ENCODE data around the gene LSM7.
"Not testable (repeated sequence)": the region's sequence is repeated elsewhere in the genome, so short reads cannot be mapped to it uniquely, and the experiment has no call there.

LSM7 gene

GRCh38 chr19:2291185-2291751 is 37.1 kb downstream of the LSM7 start:
- no peak for DNase-seq

- no peak for DNase-seq
Observed at GRCh38 chr19:2290441-2291184, 37.8 kb downstream of the LSM7 start.

GRCh38 chr19:2289714-2290435 is 38.5 kb downstream of the LSM7 start:
- no peak for DNase-seq

- DNase-seq: no peak
Observed at GRCh38 chr19:2288818-2289713, 39.3 kb downstream of the LSM7 start.

GRCh38 chr19:2288338-2288817 is 40.0 kb downstream of the LSM7 start:
- DNase-seq: peak; percentile 67

- no peak for DNase-seq
Observed at GRCh38 chr19:2287585-2288337, 40.6 kb downstream of the LSM7 start.

- DNase-seq: no peak
Observed at GRCh38 chr19:2286402-2287140, 41.8 kb downstream of the LSM7 start.

- no peak for DNase-seq
Observed at GRCh38 chr19:2283835-2284507, 44.4 kb downstream of the LSM7 start.

- no peak for DNase-seq
Observed at GRCh38 chr19:2282862-2283237, 45.5 kb downstream of the LSM7 start.

- DNase-seq: no peak
Observed at GRCh38 chr19:2282062-2282861, 46.1 kb downstream of the LSM7 start, which contains the start of gene PEAK3. PEAK3 (minus strand) TSS chr19:2282175; CDS start chr19:2280931, 1,244 bp downstream.

GRCh38 chr19:2281265-2282061 is 46.9 kb downstream of the LSM7 start:
- DNase-seq: not testable (repeated sequence)

GRCh38 chr19:2280633-2281264 is 47.6 kb downstream of the LSM7 start:
- no peak for DNase-seq

- no peak for DNase-seq
Observed at GRCh38 chr19:2278459-2279158, 49.8 kb downstream of the LSM7 start.

GRCh38 chr19:2277138-2277537 is 51.2 kb downstream of the LSM7 start:
- no peak for DNase-seq

- no peak for DNase-seq
Observed at GRCh38 chr19:2276429-2276986, 51.9 kb downstream of the LSM7 start.

- DNase-seq: no peak
Observed at GRCh38 chr19:2275588-2276428, 52.6 kb downstream of the LSM7 start.

Measured in NCI-H446 treated with DMSO at 0.1 percent for 48 hours (cell line).